Caco-2 (cell line): ENCODE results near the gene CCDC47. TPM values are rescaled to one million over a fixed set of nuclear protein-coding genes. Genes with fewer than 3 reads are reported as not detected.

Source experiments
- BruUV-seq: library from RNA; stranded (reverse); fragments of 400-500 nt; replicated peaks from 2 replicates; lab custom pipeline; 2021; lab: Mats Ljungman, UMichigan
- CTCF ChIA-PET: fragments of 300-600 bp; sonication (Branson Sonifier 250); formaldehyde crosslinking; loops from one replicate; lab custom pipeline; 2022; ENCODE audit warnings: antibody characterized with exemption; lab: Charles Lee
- POLR2A ChIA-PET: fragments of 300-600 bp; sonication (Branson Sonifier 250); formaldehyde crosslinking; loops from one replicate; lab custom pipeline; 2022; ENCODE audit warnings: antibody characterized with exemption; lab: Charles Lee
- DNase-seq, 2 experiments: peaks; one replicate each; pipeline versions ENCODE4 v3.0.0 to v3.0.0-alpha.2; 2020 to 2022
- H3K27me3 ChIP-seq: replicated peaks from 2 replicates; pipeline ENCODE4 v1.6.0; 2011; ENCODE audit warnings: low read length; ENCODE audit not compliant: control insufficient read depth, insufficient read depth
- H3K36me3 ChIP-seq: 2 replicates; pipeline ENCODE4 v1.5.1; 2011; ENCODE audit warnings: low read length; ENCODE audit not compliant: control insufficient read depth, insufficient read depth
- H3K4me1 ChIP-seq: fragments of 250-450 bp; sonication (Bioruptor Pico); 2 replicates; pipeline ENCODE4 v1.5.1; 2020; ENCODE audit warnings: mild to moderate bottlenecking
- H3K4me3 ChIP-seq: 2 replicates; pipeline ENCODE4 v1.5.1; 2011; ENCODE audit warnings: low read depth, mild to moderate bottlenecking, control low read depth, low read length
- H3K9me3 ChIP-seq: fragments of 250-450 bp; sonication (Bioruptor Pico); 2 replicates; pipeline ENCODE4 v1.5.1; 2020; ENCODE audit warnings: mild to moderate bottlenecking, moderate library complexity
- H3K27ac Mint-ChIP-seq: one replicate; pipeline ENCODE4 v1.8.0; 2022; ENCODE audit warnings: mixed read lengths; ENCODE audit not compliant: unreplicated experiment
- H3K27me3 Mint-ChIP-seq: one replicate; pipeline ENCODE4 v1.8.0; 2022; ENCODE audit warnings: mixed read lengths; ENCODE audit not compliant: insufficient read depth, unreplicated experiment
- H3K36me3 Mint-ChIP-seq: one replicate; pipeline ENCODE4 v1.8.0; 2022; ENCODE audit warnings: mild to moderate bottlenecking, mixed read lengths; ENCODE audit not compliant: insufficient read depth, unreplicated experiment
- H3K4me1 Mint-ChIP-seq: one replicate; pipeline ENCODE4 v1.8.0; 2022; ENCODE audit warnings: low read depth, mixed read lengths; ENCODE audit not compliant: unreplicated experiment
- H3K4me3 Mint-ChIP-seq: one replicate; pipeline ENCODE4 v1.8.0; 2022; ENCODE audit warnings: mild to moderate bottlenecking, moderate library complexity, mixed read lengths; ENCODE audit not compliant: unreplicated experiment
- H3K9me3 Mint-ChIP-seq: one replicate; pipeline ENCODE4 v1.8.0; 2022; ENCODE audit warnings: mixed read lengths; ENCODE audit not compliant: unreplicated experiment
- intact Hi-C: fragments of 100-400 bp; cut with micrococcal nuclease; formaldehyde crosslinking; loops from one replicate; pipeline ENCODE4 v1.10.0; 2022; ENCODE audit not compliant: unreplicated experiment
- total RNA-seq: library from RNA; stranded (reverse); gene quantifications from 2 replicates; pipeline ENCODE4 v1.2.3, GENCODE V29; 2022
- TF ChIP-seq, protein P1 (sequence below), 2 experiments: fragments of 200-600 bp in 1 of 2; IDR thresholded peaks; 1 replicate in 1 of 2; 2 replicates in 1 of 2; pipeline versions ENCODE4 v1.5.1 to v1.8.0; 2011 to 2022; ENCODE audit warnings: antibody characterized with exemption in 1 of 2, control low read depth in 1 of 2, inconsistent platforms in 1 of 2, low read depth in 1 of 2, low read length in 1 of 2, mild to moderate bottlenecking in 1 of 2, moderate library complexity in 1 of 2; ENCODE audit not compliant: insufficient read depth in 1 of 2, severe bottlenecking in 1 of 2, unreplicated experiment in 1 of 2

The CCDC47 gene
- total RNA-seq, 1 experiment from 2014 or later, result 125 TPM

DNA sequence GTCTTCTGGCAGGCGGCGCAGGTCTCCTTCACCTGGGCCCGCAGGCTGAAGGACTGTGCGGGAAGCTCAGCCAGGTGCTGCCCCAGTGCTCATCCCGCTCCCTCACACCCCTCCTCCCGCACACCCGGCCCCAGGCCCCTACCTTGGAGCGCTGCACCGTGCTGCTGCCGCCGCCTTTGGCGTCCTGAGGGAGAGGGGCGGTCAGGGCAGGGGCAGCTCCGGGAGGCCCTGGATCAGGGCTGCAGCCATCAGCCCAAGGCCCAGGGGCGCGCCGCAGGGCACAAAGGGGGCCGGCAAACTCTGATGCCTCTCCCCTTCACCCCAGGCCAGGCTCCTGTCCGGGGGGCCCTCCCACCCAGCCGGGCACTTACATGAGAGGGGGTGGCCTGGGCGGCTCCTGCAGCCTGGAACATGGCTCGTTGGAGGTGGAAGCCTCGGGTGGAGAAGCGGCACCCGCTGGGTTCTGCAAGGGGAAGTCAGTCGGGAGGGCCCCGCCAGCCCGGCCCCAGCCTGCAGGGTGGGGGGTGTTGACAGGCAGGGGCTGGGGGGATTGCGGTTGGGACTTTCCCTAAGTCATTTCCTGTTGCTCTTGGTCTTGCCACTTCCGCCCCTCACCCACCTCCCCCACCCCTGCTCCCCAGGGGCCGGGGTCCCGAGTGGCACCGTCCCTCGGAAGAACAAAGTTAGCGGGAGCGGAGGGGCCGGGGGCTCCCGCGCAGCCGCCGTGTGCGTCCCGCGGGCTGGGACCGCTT lies 74.3 kb downstream of the CCDC47 start:
- Mint-ChIP-seq H3K4me1 (no peaks in the 10 kb centered on the region), H3K27ac (no peak overlapping the region), H3K27me3 (no peaks in the 10 kb centered on the region), H3K9me3 (no peaks in the 10 kb centered on the region), H3K36me3 (peaks cover 8% of the 10 kb centered on the region), H3K4me3 (peak overlapping the region; percentile 65)
- ChIA-PET CTCF (interaction anchor here (1.0 to 1.2 kb wide), 2 partner anchors 11 to 87 kb away, joined by 3 to 5 read pairs; no protein-coding TSS in a partner anchor), POLR2A (no interaction called here)
- no peak for DNase-seq
- BruUV-seq, result no TSS peak
- H3K9me3 ChIP-seq, result no peaks in the 10 kb centered on the region
- no peaks in the 10 kb centered on the region for H3K36me3 ChIP-seq
- no peaks in the 10 kb centered on the region for H3K4me1 ChIP-seq
- H3K27me3 ChIP-seq, result no peaks in the 10 kb centered on the region
- TF ChIP-seq, protein P1, sequence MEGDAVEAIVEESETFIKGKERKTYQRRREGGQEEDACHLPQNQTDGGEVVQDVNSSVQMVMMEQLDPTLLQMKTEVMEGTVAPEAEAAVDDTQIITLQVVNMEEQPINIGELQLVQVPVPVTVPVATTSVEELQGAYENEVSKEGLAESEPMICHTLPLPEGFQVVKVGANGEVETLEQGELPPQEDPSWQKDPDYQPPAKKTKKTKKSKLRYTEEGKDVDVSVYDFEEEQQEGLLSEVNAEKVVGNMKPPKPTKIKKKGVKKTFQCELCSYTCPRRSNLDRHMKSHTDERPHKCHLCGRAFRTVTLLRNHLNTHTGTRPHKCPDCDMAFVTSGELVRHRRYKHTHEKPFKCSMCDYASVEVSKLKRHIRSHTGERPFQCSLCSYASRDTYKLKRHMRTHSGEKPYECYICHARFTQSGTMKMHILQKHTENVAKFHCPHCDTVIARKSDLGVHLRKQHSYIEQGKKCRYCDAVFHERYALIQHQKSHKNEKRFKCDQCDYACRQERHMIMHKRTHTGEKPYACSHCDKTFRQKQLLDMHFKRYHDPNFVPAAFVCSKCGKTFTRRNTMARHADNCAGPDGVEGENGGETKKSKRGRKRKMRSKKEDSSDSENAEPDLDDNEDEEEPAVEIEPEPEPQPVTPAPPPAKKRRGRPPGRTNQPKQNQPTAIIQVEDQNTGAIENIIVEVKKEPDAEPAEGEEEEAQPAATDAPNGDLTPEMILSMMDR (IDR thresholded peaks at IDR 0.05; ENCODE audit: insufficient read depth in 1 of 2, low read depth in 1 of 2, low read length in 1 of 2, severe bottlenecking in 1 of 2, unreplicated experiment in 1 of 2), result no peak
- peak overlapping the region; percentile 59 for H3K4me3 ChIP-seq
- intact Hi-C loops, result loop anchor here (5.0 to 10.0 kb wide), 3 partner anchors 77 to 274 kb away; partner anchors contain the start of genes FTSJ3, MAP3K3 and PSMC5

DNA sequence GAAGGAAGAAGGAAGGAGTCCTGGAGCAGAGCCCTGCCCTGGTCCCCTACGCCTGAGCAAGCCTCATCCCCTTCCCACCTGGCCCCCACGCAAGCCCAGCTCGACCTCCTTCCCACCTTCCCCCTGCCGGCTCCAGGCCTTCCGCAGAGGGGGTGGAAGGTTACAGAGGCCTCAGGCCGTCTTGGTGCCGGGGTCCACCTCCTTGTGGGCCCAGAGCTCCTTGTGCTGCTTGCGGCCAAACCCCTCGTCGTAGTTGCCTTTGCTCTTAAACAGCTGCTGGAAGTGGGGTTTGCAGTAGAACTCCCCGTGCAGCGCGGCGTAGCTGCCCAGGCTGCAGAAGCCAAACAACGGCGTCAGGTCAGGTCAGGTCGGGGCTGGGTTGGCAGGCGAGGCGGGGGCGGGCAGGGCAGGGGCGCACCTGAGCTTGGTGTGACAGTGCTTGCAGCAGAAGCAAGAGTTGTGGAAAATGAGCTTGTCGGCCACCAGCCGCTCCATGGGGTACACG lies 75.0 kb downstream of the CCDC47 start:
- intact Hi-C loops, result loop anchor here (5.0 to 10.0 kb wide), 3 partner anchors 76 to 274 kb away; partner anchors contain the start of genes FTSJ3, MAP3K3 and PSMC5
- TF ChIP-seq, protein P1 (IDR thresholded peaks at IDR 0.05; ENCODE audit: insufficient read depth in 1 of 2, low read depth in 1 of 2, low read length in 1 of 2, severe bottlenecking in 1 of 2, unreplicated experiment in 1 of 2), result no peak
- POLR2A ChIA-PET, result interaction anchor here (0.6 to 0.7 kb wide), 2 partner anchors 66 to 75 kb away, joined by 3 to 5 read pairs; partner anchors contain the start of genes CCDC47 and DDX42

More for the DNA sequence above, 75.0 kb downstream of the CCDC47 start:
- H3K4me1 ChIP-seq, result no peaks in the 10 kb centered on the region
- no peak for DNase-seq
- Mint-ChIP-seq H3K27me3 (no peaks in the 10 kb centered on the region), H3K9me3 (no peaks in the 10 kb centered on the region), H3K4me3 (peak overlapping the region; percentile 65), H3K4me1 (no peaks in the 10 kb centered on the region), H3K36me3 (peaks cover 8% of the 10 kb centered on the region), H3K27ac (no peak overlapping the region)
- no peaks in the 10 kb centered on the region for H3K36me3 ChIP-seq
- BruUV-seq, result no TSS peak
- H3K27me3 ChIP-seq, result no peaks in the 10 kb centered on the region
- no peaks in the 10 kb centered on the region for H3K9me3 ChIP-seq
- CTCF ChIA-PET, result interaction anchor here (1.0 to 1.2 kb wide), 2 partner anchors 12 to 86 kb away, joined by 3 to 5 read pairs; no protein-coding TSS in a partner anchor
- no peak overlapping the region for H3K4me3 ChIP-seq
